Renal cortical epithelial cell (primary cell): ENCODE measurements around the gene NADK2. TPM values are rescaled to one million over a fixed set of nuclear protein-coding genes. Genes with fewer than 3 reads are reported as not detected.

ENCODE experiments used
- DNase-seq: peaks from one replicate; pipeline ENCODE4 v3.0.0-alpha.2; 2011; ENCODE audit warnings: low read depth
- total RNA-seq: library from RNA; depleted of rRNA; stranded (reverse); fragments of >200 nt; gene quantifications from 2 replicates; pipeline ENCODE4 v1.2.3, GENCODE V29; 2014

NADK2 gene
- total RNA-seq, 1 donor from 2014 or later, result 52.9 TPM

DNA sequence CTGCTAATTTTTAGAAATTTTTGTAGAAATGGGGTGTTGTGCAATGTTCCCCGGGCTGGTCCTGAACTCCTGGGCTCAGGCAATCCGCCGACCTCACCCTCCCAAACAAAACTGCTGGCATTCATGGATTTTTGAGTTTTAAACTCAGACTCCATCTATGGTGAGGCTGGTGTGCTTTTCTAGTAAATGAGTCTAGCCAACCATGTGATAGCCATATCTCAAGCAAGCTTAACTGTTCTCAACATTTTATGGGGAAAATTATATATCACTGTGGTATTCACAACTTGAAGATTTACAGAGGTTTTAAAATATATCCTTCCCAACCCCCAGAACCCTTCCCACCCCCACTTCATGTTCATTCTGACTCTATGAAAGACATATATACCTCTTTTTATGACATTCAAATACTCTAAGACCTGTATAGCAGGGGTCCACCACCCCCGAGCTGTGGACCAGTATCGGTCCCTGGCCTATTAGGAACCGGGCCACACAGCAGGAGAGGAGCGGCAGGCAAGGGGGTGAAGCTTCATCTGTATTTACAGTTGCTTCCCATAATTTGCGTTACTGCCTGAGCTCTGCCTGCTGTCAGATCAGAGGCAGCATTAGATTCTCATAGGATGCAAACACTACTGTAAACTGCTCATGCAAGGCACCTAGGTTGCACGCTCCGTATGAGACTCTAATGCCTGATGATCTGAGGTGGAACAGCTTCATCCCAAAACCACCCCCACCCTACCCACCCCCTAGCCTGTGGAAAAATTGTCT lies 4.5 kb upstream of the NADK2 start:
- DNase-seq, result no peak

DNA sequence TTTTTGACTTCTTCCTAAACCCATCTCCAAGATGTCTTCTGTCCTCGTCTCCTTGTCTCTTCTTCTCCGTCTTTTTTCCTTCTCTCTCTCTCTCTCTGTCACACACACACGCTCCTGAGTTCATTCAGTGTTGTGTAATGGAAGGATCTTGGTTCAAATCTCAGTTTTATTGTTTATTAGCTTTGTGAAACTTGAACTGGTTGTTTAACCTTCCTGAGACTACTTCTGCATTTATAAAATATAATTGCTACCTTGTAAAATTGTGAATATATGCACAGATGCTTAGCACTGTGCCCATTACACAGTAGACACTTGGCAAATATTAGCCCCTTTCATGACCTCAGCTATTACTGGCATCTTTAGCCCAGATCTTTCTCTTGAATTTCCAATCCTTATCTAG lies 2.4 kb upstream of the NADK2 start:
- DNase-seq, result no peak

DNA sequence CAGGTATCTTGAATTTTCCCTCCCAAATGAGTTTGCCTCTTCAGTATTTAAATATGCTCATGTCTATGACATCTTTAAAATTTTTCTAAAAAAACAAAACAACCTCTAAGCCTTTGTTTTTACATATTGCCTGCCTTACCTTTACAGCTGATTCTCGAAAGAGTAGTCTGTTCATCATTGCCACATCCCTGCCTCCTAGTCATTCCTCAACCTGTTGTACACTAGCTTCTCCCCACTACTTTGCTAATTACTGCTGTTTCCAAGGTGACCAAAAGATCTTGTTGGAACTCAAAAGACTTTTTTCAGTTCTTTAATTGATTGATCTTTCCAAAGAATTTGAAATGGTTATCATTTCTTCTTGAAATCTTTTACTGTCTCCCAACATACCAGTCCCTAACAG lies 1.9 kb upstream of the NADK2 start:
- no peak for DNase-seq

DNA sequence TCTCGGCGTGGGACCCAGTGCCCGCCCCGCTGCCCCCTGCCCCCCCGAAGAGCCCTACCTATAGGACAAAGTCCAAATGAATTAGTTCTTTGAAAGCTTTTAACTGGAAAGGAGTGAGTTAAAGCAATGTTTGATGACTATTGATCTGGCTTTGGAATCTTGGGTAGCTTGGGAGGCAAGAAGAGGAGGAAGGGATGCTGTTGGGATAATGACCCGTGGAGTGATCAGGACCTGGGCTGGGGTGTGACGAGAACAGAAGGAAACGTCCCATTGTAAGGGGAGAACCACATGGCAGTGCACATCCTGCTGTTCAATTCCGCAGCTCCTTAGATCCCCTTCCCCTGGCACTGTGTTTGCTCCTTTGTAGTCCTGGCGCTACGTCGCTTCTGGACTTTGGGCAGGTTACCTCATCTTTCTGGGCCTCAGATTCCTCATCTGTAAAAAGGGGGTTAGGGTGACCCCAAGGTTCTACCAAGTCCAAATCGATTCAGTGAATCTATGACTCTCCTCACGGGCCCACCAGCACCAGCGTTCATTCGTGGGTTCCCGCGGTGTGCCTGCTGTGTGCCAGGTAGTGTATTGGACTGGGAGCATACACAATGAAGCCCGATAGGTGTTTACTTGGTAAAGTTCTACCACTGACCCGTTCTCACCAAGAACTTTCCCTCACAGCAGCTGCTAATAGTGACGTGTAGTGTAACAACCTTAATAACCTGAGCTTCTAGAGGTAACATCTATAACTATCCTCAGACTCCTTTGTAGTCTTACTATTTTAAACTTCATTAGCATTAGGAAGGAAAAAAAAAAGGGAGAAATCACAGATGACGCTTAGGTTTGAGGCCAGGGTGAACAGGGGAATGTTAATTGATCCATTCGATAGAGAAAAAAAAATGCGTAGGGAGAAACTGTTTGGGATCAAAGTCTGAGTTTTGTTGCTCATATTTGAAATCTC lies 1.1 kb upstream of the NADK2 start:
- DNase-seq, result no peak

DNA sequence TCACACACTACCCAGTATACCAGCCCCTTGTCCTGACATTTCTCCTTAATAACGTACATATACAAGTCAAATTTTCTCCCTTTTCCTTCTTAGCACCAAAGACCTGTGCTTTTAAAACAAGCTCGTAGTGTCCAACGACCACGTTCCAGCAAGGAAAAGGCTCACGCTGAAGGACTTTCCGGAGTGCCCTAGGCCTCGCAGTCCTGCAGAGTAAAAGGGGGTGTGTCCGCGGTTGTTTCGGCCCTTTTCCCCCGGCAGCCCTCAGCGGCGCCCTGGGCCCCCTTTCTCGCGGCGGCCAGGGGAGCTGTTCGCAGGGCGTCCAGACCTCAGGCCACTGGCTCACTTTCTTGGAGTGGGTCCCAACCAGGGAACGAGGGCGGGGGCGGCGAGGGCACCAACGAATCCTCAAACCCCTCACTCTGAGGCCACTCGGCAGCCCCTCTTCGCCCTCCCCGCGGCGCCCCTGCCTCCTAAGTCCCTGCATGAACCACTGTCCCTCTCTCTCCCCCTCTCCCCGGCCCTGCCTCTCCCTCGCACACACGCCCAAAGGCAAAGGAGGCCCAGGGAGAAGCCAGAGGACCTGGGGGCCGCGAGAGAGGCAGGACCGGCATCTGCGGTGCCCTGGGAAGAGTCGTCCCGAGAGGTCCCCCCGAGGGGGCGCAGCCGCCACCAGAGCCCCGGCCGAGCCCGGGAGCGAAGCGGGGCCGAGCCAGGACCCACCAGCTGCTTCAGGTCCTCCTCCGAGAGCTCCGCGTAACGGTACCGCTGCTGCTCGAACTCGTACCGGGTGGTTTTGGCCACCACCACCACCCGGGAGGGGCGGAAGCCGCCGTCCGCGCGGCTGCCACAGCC lies 720 bp downstream of the NADK2 start:
- peak; percentile 34 for DNase-seq

DNA sequence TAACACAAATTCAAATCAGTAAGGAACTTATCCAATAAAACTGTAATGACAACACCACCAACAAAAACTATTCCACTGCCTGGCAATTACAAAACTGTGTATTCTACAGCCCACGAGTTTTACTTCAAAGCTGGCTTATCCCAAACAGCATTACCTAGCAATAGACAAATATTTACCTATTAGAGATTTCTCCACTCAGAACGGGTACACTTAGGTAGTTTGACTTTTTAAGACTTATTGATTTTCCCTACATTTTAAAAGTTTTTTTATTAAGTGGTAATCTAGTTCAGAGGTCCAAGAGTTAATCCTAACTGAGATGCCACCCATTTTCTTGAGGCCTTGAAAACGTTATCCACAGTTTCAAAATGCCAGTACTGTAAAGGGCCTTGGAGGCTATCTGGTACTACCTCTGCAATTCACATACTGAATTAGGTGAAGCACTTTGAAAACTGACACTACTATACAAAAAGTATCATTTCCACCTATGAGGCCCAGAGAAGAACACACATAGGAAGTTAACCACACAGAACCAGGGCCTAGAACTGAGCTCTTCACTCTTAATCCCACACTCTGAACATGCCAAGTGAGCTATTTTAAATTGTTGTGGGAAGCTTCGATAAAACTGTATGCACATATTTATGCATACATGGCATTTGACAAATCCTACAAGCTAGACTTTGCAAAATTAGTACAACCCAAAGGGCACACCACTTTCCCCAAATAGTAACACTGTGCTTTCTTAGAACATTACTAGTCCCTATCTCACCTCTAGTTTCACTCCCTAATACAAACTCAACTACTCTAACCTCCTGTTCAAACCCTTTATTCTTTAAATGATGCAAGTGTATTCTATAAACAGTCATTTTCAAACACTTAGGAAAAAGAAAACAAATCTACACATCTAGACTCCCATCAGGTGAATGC lies 2.1 kb downstream of the NADK2 start:
- peak; percentile 29 for DNase-seq

DNA sequence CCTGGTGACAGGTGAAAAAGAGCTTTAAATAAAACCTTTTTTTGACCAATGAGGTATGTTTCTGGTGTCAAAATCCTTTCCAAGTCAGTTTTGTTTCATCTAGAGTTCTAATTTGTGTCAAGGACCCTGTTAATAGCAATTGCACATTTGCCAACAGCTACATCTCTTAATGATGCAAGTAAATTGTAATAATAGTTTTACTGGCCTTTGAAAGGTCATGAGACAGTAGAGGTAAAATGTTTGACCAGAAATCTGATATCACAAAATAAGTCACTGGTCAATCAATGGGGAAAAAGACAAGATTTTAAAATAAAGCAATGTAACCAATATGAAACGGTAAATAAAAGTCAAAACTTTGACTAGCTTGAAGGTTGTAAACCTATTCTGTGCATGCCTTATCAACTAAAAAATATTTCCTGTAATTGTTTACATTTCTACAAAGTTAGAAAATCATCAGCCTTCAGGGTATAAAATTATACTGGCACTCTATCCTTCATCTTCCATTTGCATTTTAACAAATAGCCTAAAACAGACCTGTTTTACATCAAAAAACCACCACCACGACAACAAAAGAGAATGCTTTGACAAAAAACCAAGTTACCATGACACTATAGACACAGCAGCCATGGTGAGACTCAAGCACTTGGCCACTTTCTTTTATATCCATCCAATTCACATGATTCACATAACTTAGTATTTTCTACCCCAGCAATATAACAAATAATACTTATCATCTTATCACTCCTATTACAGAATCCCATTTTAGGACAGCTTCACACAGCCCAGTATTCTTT lies 3.0 kb downstream of the NADK2 start:
- no peak for DNase-seq

DNA sequence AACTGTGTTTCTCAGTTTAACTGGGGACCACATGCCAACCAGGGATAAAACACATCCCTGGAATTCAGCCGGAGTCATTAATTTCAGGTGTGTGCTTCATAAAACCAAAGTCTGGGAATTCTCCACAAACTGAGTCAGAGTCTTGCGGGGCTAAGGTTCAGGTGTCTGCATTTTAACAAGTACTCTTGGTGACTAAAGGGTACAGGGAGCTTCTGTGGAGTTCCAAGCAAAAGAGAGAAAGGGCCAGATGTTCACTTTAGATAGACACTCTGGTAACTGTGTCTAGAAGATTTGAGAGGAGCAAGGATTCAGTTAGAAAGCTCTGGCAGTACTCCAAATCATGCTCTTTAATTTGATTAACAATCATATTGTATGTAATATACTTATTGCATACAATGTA lies 4.0 kb downstream of the NADK2 start:
- DNase-seq, result peak; percentile 50

DNA sequence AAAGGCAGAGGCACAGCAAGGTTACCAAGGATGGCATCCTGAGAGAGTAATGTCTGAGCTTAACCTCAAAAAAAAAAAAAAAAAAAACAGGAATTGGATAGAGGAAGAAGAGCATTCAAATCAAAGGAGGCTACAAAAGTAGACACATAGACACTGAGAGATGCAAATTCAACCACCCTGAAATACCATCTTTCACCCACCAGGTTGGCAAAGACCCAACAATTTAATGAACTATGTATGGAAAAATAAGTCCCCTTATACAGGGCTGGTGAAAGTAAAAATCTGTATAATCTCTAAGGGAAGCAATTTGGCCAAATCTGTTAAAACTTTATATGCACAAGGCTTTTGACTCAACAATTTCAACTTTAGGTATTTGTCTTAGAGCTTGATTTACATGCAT lies 4.9 kb downstream of the NADK2 start:
- no peak for DNase-seq

DNA sequence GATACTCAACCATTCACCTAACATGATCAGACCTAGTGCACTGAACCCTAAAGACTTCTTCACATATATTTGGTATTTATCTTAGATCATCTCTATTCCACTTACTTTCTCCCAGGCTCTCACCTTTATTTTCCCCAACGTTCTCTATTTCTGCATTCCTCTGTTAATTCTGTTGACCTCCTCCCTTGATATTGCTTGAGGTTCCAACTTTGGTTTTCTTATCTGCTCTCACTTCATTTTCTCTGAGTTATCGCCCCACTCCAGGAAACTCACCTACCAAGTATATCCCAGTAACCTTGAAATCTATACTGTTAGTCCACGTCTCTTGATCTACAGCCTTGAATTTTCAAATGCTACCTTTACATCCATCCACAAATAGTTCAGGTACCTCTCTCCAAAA lies 9.2 kb downstream of the NADK2 start:
- DNase-seq, result no peak

DNA sequence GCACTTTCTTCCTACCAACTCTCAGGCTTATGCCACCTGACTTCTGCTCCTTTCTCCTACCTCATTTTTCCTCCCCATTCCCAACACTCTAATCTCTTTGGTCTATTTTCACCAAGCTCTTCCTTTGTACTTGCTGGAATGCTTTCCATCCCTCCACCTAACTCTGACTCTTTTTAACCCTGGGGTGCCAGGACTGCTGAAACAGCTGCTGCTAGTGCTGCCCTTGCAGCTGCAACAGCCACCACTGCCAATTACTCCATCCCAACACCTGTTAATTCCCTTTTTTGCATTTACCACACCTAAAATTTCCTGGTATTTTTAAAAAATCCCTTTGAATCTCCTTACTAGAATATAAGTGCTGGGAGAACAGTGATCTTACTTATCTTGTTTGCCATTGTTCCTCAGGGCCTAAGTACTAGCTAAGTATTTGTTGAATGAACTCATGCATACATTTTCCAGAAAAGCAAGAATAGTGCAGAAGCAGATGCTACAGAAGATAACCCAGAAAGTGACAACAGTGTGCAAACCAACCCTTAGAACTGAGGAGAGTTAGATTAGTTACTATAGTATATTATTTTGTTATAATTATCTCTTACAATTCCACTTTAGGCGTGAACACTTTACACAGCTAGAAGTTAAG lies 11.5 kb downstream of the NADK2 start:
- no peak for DNase-seq

DNA sequence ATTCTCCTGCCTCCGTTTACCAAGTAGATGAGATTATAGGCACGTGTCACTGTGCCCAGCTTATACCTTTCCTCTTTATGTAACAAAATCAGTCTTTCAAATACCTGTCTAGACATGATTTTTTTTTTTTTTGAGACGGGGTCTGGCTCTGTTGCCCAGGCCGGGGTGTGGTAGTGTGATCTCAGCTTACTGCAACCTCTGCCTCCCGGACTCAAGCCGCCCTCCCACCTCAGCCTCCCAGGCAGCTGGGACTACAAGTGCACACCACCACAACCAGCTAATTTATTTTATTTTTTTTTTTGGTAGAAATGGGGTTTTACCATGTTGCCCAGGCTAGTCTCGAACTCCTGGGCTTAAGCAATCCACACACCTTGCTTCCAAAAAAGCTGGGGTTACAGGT lies 13.2 kb downstream of the NADK2 start:
- no peak for DNase-seq

DNA sequence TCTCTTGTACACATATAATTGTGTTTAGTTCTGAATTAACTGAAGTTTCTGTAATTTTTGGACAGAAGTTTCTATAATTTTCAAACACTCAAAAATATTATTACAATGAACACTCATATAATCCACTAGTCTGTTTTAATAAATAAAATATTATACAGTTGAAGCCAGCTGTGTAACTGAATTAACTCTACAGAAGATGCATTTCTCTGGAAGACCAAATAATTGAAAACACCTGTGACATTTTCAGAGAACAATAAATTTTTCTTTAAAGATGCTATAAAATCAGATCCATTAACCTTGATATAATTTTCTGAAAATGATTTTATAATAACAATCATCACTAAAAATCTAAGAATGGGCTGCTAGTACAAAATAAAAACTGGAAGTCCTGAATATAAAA lies 14.7 kb downstream of the NADK2 start:
- no peak for DNase-seq

DNA sequence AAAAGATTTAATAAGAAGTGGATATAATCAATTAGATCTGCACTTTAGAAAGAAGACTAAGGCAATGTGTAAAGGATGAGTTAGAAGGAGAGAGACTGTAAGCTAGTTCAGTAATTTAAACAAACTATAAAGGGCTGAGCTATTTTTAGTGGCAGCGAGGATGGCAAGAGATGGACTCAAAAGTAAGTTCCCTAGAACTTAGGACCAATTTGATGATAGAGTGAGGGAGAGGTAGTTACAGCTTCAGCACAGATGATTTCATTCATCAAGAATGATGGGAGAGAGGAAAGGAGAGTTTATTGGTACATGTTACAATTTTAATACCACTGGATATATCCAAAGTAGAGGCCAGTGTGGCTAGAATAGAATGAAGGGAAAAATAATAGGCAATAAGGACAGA lies 19.1 kb downstream of the NADK2 start:
- no peak for DNase-seq

DNA sequence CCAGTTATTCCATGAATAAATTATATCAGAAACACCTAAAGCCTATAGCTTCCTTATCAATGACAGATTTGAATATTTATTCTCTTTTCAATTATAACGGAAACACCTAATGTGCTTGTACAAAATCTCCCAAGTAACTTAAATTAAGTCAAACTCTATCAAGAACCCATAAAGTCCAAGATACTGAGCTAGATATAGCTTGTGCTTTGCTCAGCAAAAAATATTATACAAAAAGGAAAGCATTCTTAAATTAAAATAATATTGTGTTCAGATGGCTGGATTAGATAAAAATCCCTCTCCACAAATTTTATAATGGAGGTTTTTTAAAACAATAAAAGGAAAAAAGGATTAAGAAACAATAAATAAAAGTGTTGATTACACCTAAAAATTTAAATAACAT lies 23.7 kb downstream of the NADK2 start:
- no peak for DNase-seq

DNA sequence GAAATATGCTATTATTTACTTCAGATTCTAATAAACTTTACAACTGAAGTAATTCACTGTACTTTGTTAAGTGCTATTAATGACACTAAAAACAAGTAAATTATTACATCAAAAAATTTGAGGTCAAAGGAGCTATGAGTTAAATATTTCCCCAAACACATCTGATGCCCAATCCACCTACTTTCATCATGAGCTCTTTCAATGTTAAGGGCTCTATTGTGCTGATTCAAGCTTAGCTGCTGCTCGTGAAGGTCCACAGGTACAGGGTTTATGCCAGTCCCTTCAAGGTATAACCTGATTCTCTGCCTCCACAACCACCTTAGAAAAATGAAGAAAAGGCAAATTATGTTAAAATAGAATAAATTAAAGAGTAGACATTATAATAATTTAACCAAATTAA lies 24.2 kb downstream of the NADK2 start:
- no peak for DNase-seq

DNA sequence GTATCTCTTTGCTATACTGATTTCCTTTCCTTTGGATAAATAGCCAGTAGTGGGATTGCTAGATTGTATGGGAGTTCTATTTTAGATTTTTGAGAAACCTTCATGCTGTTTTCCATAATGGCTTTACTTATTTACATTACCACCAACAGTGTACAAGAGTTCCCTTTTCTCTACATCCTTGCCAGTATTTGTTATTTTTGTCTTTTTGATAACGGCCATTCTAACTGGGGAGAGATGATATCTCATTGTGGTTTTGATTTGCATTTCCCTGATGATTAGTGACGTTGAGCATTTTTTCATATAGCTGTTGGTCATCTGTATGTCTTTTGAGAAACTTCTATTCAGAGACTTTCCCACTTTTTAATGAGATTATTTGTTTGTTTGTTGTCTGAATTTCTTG lies 25.8 kb downstream of the NADK2 start:
- DNase-seq, result no peak

DNA sequence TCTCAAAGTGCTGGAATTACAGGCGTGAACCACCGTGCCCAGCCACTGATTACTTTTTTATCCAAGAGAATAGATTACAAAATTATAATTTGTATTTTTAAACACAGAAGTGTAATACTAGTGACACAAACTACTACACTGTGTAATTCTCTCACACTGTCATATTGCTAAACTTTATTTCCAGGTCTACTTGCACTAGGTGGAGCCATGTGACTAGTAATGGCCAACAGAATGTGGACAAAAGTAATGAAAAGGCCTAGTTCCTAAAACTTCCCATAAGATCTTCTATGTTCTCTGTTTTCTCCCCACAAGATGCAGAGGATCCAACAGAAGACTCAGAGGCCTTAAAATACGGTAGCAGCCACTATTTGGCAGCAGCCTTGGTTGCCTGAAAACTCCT lies 27.3 kb downstream of the NADK2 start:
- no peak for DNase-seq

DNA sequence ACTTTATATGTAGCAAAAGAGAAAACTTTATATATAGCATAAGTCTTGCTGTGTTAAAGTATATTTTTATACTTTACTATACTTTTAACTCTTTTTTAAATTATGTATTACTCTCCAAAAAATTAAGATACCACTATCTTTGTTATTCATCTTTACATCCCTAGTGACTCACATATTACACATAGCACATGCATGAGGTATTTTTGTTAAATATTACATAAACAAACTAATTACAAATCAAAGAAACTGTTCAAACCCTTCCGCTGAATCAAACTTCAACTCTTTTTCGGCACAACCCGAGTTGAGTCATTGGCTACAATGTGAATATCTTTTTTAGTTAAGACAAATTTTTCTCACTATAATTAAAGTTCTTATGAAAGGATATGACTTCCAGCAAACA lies 32.1 kb downstream of the NADK2 start:
- no peak for DNase-seq

DNA sequence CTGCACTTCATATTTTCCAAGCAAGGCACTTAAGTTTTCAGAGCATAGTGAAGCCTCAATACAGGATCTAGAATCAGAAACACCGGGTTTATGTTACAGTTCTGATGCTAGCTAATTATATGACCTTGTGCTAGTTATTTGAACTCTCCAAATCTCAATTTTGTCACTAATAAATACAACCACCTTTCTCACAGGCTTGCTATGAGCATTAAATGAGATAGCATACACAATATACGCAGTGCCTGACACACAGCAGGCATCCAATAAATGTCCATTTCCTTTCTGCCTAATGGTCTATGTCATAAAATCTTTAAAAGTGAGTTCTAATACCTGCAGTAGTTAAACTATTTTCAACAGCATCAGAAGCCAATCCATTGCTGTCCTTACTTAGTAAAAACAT lies 32.9 kb downstream of the NADK2 start:
- DNase-seq, result no peak
